Esophagus squamous epithelium (tissue), 5 donors: ENCODE data around the gene AFG3L2. TPM values are rescaled to one million over a fixed set of nuclear protein-coding genes. Genes with fewer than 3 reads are reported as not detected.

ENCODE experiments used
- DNase-seq: peaks from one replicate; lab custom pipeline; 2025; lab: John Stamatoyannopoulos, UW
- H3K27ac ChIP-seq, 4 donors: fragments of 200-600 bp; sonication (generic); one replicate each; pipeline ENCODE4 v1.5.1; 2016 to 2019; ENCODE audit warnings: mild to moderate bottlenecking in 1 of 4
- H3K27me3 ChIP-seq, 4 donors: fragments of 200-600 bp; sonication (generic); 1 replicate in 3 of 4; 2 replicates in 1 of 4; pipeline versions ENCODE4 v1.5.1 to v1.6.0; 2017 to 2021; ENCODE audit warnings: antibody characterized with exemption in 1 of 4
- H3K36me3 ChIP-seq, 3 donors: fragments of 200-600 bp; sonication (generic); one replicate each; pipeline ENCODE4 v1.5.1; 2016 to 2019
- H3K4me1 ChIP-seq, 3 donors: fragments of 200-600 bp; sonication (generic); one replicate each; pipeline ENCODE4 v1.5.1; 2017 to 2019
- H3K4me3 ChIP-seq, 4 donors: fragments of 200-600 bp; sonication (generic); 1 replicate in 3 of 4; 2 replicates in 1 of 4; pipeline ENCODE4 v1.5.1; 2016 to 2019; ENCODE audit warnings: mild to moderate bottlenecking in 2 of 4, moderate library complexity in 1 of 4
- H3K9me3 ChIP-seq, 3 donors: fragments of 200-600 bp; sonication (generic); one replicate each; pipeline ENCODE4 v1.5.1; 2016 to 2019
- CTCF ChIP-seq, 6 experiments: fragments of 450-650 bp in 4 of 6; fragments of 200-600 bp in 2 of 6; sonication (generic) in 2 of 6; IDR thresholded peaks; one replicate each; pipeline ENCODE4 v1.5.1; 2016 to 2019; ENCODE audit warnings: antibody characterized with exemption in 6 of 6, mild to moderate bottlenecking in 4 of 6, moderate library complexity in 4 of 6
- POLR2A ChIP-seq, 4 donors: fragments of 450-650 bp; IDR thresholded peaks; one replicate each; pipeline ENCODE4 v1.6.1; 2017; ENCODE audit warnings: antibody characterized with exemption in 4 of 4, mild to moderate bottlenecking in 4 of 4, moderate library complexity in 3 of 4
- WGBS, 2 donors: methylation state at CpG; one replicate each; pipeline ENCODE4 v1.1.5; 2018; 5-methylcytosine and 5-hydroxymethylcytosine counted together
- intact Hi-C: fragments of 100-400 bp; cut with DNase I; formaldehyde crosslinking; loops from one replicate; pipeline ENCODE4 v1.15.0; 2022
- total RNA-seq, 4 donors: library from RNA; depleted of rRNA; stranded (reverse); fragments of >200 nt; gene quantifications; one replicate each; pipeline ENCODE4 v1.1.0, GENCODE V29; 2016
- donor health status: DM: yes; HTN: yes; CAD: no.

AFG3L2 gene
- total RNA-seq, 4 donors from 2014 or later = 41.5 to 62.9 (median 58.1) TPM

GRCh38 chr18:12326711-12327460 is 50.1 kb downstream of the AFG3L2 start:
- intact Hi-C loops = no loop called here
- no peaks in the 10 kb centered on the region for H3K27me3 ChIP-seq
- peaks cover 0 to 20% (median 5%) of the 10 kb centered on the region in 3 donors for H3K4me1 ChIP-seq
- H3K27ac ChIP-seq = peak overlapping the region in 3 of 4 donors; percentile 47 to 66 (median 56)
- peaks cover 9 to 100% (median 23%) of the 10 kb centered on the region in 3 donors for H3K36me3 ChIP-seq
- WGBS, 2 donors = 70 to 89% methylated on average over 3 to 6 of the region's 12 CpGs
- no peak overlapping the region for H3K4me3 ChIP-seq
- no peak for TF ChIP-seq POLR2A (IDR thresholded peaks at IDR 0.05)
- TF ChIP-seq CTCF (IDR thresholded peaks at IDR 0.05) = no peak
- H3K9me3 ChIP-seq = no peaks in the 10 kb centered on the region
- DNase-seq = no peak

- intact Hi-C loops = no loop called here
- no peaks in the 10 kb centered on the region for H3K27me3 ChIP-seq
- H3K36me3 ChIP-seq = peaks cover 9 to 100% (median 26%) of the 10 kb centered on the region in 3 donors
- no peaks in the 10 kb centered on the region for H3K9me3 ChIP-seq
- H3K4me1 ChIP-seq = peaks cover 0 to 31% (median 13%) of the 10 kb centered on the region in 3 donors
- 84 to 95% methylated on average over 5 to 18 of the region's 29 CpGs for WGBS, 2 donors
- H3K27ac ChIP-seq = no peak overlapping the region
- TF ChIP-seq POLR2A (IDR thresholded peaks at IDR 0.05) (no peak), CTCF (IDR thresholded peaks at IDR 0.05) (no peak)
- DNase-seq = no peak
- no peak overlapping the region for H3K4me3 ChIP-seq
Measured at GRCh38 chr18:12325726-12326245, 51.2 kb downstream of the AFG3L2 start.

GRCh38 chr18:12324991-12325725 is 51.9 kb downstream of the AFG3L2 start:
- Histone ChIP-seq H3K27me3 (no peaks in the 10 kb centered on the region), H3K27ac (no peak overlapping the region), H3K4me1 (peaks cover 0 to 37% (median 13%) of the 10 kb centered on the region in 3 donors), H3K4me3 (no peak overlapping the region), H3K9me3 (no peaks in the 10 kb centered on the region), H3K36me3 (peaks cover 9 to 99% (median 26%) of the 10 kb centered on the region in 3 donors)
- 95 to 96% methylated on average over 10 to 55 of the region's 58 CpGs for WGBS, 2 donors
- TF ChIP-seq POLR2A (IDR thresholded peaks at IDR 0.05) (no peak), CTCF (IDR thresholded peaks at IDR 0.05) (no peak)
- intact Hi-C loops = no loop called here
- DNase-seq = no peak

- 38 to 46% methylated on average over 4 of the region's 4 CpGs for WGBS, 2 donors
- TF ChIP-seq POLR2A (IDR thresholded peaks at IDR 0.05) (no peak), CTCF (IDR thresholded peaks at IDR 0.05) (no peak)
- H3K4me3 ChIP-seq = no peak overlapping the region
- H3K27me3 ChIP-seq = no peaks in the 10 kb centered on the region
- H3K27ac ChIP-seq = peak overlapping the region in 1 of 4 donors; percentile 25
- no peak for DNase-seq
- peaks cover 9 to 95% (median 19%) of the 10 kb centered on the region in 3 donors for H3K36me3 ChIP-seq
- intact Hi-C loops = no loop called here
- H3K4me1 ChIP-seq = peaks cover 13 to 45% (median 32%) of the 10 kb centered on the region in 3 donors
- no peaks in the 10 kb centered on the region for H3K9me3 ChIP-seq
Measured at GRCh38 chr18:12321333-12321732, 55.7 kb downstream of the AFG3L2 start.
